OCI-LY1 (cell line): Measurements from ENCODE around the gene TEAD4.

Source experiments
- H2AFZ ChIP-seq: fragments of 200-600 bp; sonication (generic), shearing (Covaris generic); 2 replicates; pipeline ENCODE4 v1.6.0; 2014; ENCODE audit warnings: antibody characterized with exemption, mild to moderate bottlenecking, low read length
- H3F3A ChIP-seq: fragments of 200-600 bp; sonication (generic), shearing (Covaris generic); 2 replicates; pipeline ENCODE4 v1.6.0; 2014; ENCODE audit warnings: mild to moderate bottlenecking, antibody characterized with exemption, low read length, moderate library complexity; ENCODE audit not compliant: insufficient read depth
- H3K27ac ChIP-seq: fragments of 200-600 bp; sonication (generic); 2 replicates; pipeline ENCODE4 v1.5.1; 2014; ENCODE audit warnings: low read length, mixed run types, mild to moderate bottlenecking, low read depth; ENCODE audit not compliant: poor library complexity, severe bottlenecking
- H3K27me3 ChIP-seq: fragments of 200-600 bp; sonication (generic); 2 replicates; pipeline ENCODE4 v1.6.0; 2014; ENCODE audit warnings: antibody characterized with exemption, mild to moderate bottlenecking, low read length, moderate library complexity; ENCODE audit not compliant: insufficient read depth
- H3K36me3 ChIP-seq: fragments of 200-600 bp; sonication (generic); 2 replicates; pipeline ENCODE4 v1.6.1; 2014; ENCODE audit warnings: mild to moderate bottlenecking, antibody characterized with exemption, low read length, moderate library complexity, mixed read lengths; ENCODE audit not compliant: insufficient read depth
- H3K4me1 ChIP-seq: fragments of 200-600 bp; sonication (generic); 2 replicates; pipeline ENCODE4 v1.5.1; 2014; ENCODE audit warnings: mild to moderate bottlenecking, low read length, moderate library complexity; ENCODE audit not compliant: insufficient read depth, severe bottlenecking
- H3K4me2 ChIP-seq: fragments of 200-600 bp; sonication (generic), shearing (Covaris generic); 2 replicates; pipeline ENCODE4 v1.6.1; 2014; ENCODE audit warnings: low read length
- H3K4me3 ChIP-seq: fragments of 200-600 bp; sonication (generic); 2 replicates; pipeline ENCODE4 v1.5.1; 2014; ENCODE audit warnings: low read length, low read depth, mild to moderate bottlenecking, mixed read lengths; ENCODE audit not compliant: poor library complexity, severe bottlenecking
- H3K79me2 ChIP-seq: fragments of 200-600 bp; shearing (Covaris generic); 2 replicates; pipeline ENCODE4 v1.6.1; 2016; ENCODE audit warnings: mixed run types, low read length, mixed read lengths; ENCODE audit not compliant: insufficient read depth
- H3K9ac ChIP-seq: fragments of 200-600 bp; sonication (generic), shearing (Covaris generic); 2 replicates; pipeline ENCODE4 v1.6.1; 2014; ENCODE audit warnings: mild to moderate bottlenecking, low read length, mixed read lengths
- H3K9me2 ChIP-seq: fragments of 200-600 bp; sonication (generic), shearing (Covaris generic); 2 replicates; pipeline ENCODE4 v1.6.1; 2014; ENCODE audit warnings: low read depth, mild to moderate bottlenecking, low read length, mixed read lengths
- H3K9me3 ChIP-seq: fragments of 200-600 bp; shearing (Covaris generic); 2 replicates; pipeline ENCODE4 v1.6.1; 2014; ENCODE audit warnings: low read length, mixed read lengths
- H4K20me1 ChIP-seq: fragments of 200-600 bp; sonication (generic), shearing (Covaris generic); 2 replicates; pipeline ENCODE4 v1.6.0; 2016; ENCODE audit warnings: mild to moderate bottlenecking, low read length; ENCODE audit not compliant: insufficient read depth
- CTCF ChIP-seq: fragments of 200-600 bp; sonication (generic), shearing (Covaris generic); IDR thresholded peaks from 2 replicates; pipeline ENCODE4 v1.5.1; 2017; ENCODE audit warnings: mild to moderate bottlenecking, antibody characterized with exemption, low read length, moderate library complexity, mixed read lengths
- EZH2 ChIP-seq: fragments of 200-600 bp; sonication (generic), shearing (Covaris generic); IDR thresholded peaks from 2 replicates; pipeline ENCODE4 v1.8.0; 2017; ENCODE audit warnings: borderline replicate concordance, mixed run types, mild to moderate bottlenecking, antibody characterized with exemption, low read length, moderate library complexity, mixed read lengths

TEAD4 gene

GRCh38 chr12:3078086-3078820 lies 119.1 kb downstream of the TEAD4 start:
- Histone ChIP-seq H3K9ac (no peak overlapping the region), H4K20me1 (no peaks in the 10 kb centered on the region), H3K27me3 (no peaks in the 10 kb centered on the region; the same call in 1 of the 2 replicates), H3K4me3 (peak overlapping the region; percentile 75), H3K27ac (no peak overlapping the region), H3K9me2 (no peaks in the 10 kb centered on the region), H3F3A (no peaks in the 10 kb centered on the region), H3K79me2 (no peaks in the 10 kb centered on the region), H2AFZ (no peak overlapping the region), H3K4me1 (peaks cover 11% of the 10 kb centered on the region), H3K36me3 (no peaks in the 10 kb centered on the region; the same call in 1 of the 2 replicates), H3K4me2 (peak overlapping the region; percentile 72; the same call in 1 of the 2 replicates), H3K9me3 (no peaks in the 10 kb centered on the region)
- TF ChIP-seq EZH2: no peak
- no peak for TF ChIP-seq CTCF

- no peaks in the 10 kb centered on the region for H3F3A ChIP-seq
- H3K9me2 ChIP-seq: no peaks in the 10 kb centered on the region
- H3K4me1 ChIP-seq: peaks cover 11% of the 10 kb centered on the region
- H4K20me1 ChIP-seq: no peaks in the 10 kb centered on the region
- peaks cover 7% of the 10 kb centered on the region; the same call in 1 of the 2 replicates for H3K27me3 ChIP-seq
- TF ChIP-seq EZH2 (no peak), CTCF (no peak)
- no peaks in the 10 kb centered on the region for H3K79me2 ChIP-seq
- H3K4me3 ChIP-seq: no peak overlapping the region
- H3K9me3 ChIP-seq: no peaks in the 10 kb centered on the region
- no peak overlapping the region for H3K4me2 ChIP-seq
- no peak overlapping the region for H3K9ac ChIP-seq
- no peak overlapping the region for H2AFZ ChIP-seq
- no peaks in the 10 kb centered on the region; the same call in 1 of the 2 replicates for H3K36me3 ChIP-seq
- H3K27ac ChIP-seq: no peak overlapping the region
Measured at GRCh38 chr12:3081091-3081490, 121.9 kb downstream of the TEAD4 start.

GRCh38 chr12:3081886-3082285 lies 122.7 kb downstream of the TEAD4 start:
- H3K27me3 ChIP-seq: peaks cover 7% of the 10 kb centered on the region; the same call in 1 of the 2 replicates
- H3K9ac ChIP-seq: no peak overlapping the region
- H3K27ac ChIP-seq: no peak overlapping the region
- no peaks in the 10 kb centered on the region for H3K9me3 ChIP-seq
- peaks cover 4% of the 10 kb centered on the region for H3K4me1 ChIP-seq
- no peaks in the 10 kb centered on the region for H4K20me1 ChIP-seq
- H3K79me2 ChIP-seq: no peaks in the 10 kb centered on the region
- no peak overlapping the region for H2AFZ ChIP-seq
- no peak overlapping the region for H3K4me3 ChIP-seq
- TF ChIP-seq EZH2 (no peak), CTCF (no peak)
- H3F3A ChIP-seq: no peaks in the 10 kb centered on the region
- H3K4me2 ChIP-seq: no peak overlapping the region
- no peaks in the 10 kb centered on the region; the same call in 1 of the 2 replicates for H3K36me3 ChIP-seq
- H3K9me2 ChIP-seq: no peaks in the 10 kb centered on the region
